CD4-positive, alpha-beta T cell treated with Interleukin-17A for 4 hours (primary cell): ENCODE results near the gene ACSS2.

Experiments
- DNase-seq: peaks from one replicate; pipeline ENCODE4 v3.0.0-alpha.2; 2020; ENCODE audit warnings: mixed read lengths

Gene ACSS2

GRCh38 chr20:34916774-34917354 is 40.5 kb downstream of the ACSS2 start:
- no peak for DNase-seq

GRCh38 chr20:34920055-34920454 is 43.6 kb downstream of the ACSS2 start:
- no peak for DNase-seq

- DNase-seq: no peak
These were observed 45.0 kb downstream of the ACSS2 start for GRCh38 chr20:34921436-34921835.

- no peak for DNase-seq
These were observed 46.4 kb downstream of the ACSS2 start for GRCh38 chr20:34922654-34923381.

GRCh38 chr20:34923414-34923813 is 47.0 kb downstream of the ACSS2 start:
- no peak for DNase-seq

GRCh38 chr20:34925341-34925740 is 48.9 kb downstream of the ACSS2 start:
- no peak for DNase-seq

GRCh38 chr20:34925981-34926380 is 49.6 kb downstream of the ACSS2 start:
- no peak for DNase-seq

GRCh38 chr20:34926581-34926980 is 50.2 kb downstream of the ACSS2 start:
- no peak for DNase-seq

- DNase-seq: no peak
These were observed 51.3 kb downstream of the ACSS2 start for GRCh38 chr20:34927736-34928135.

GRCh38 chr20:34928411-34928810 is 52.0 kb downstream of the ACSS2 start:
- no peak for DNase-seq

- no peak for DNase-seq
These were observed 55.4 kb downstream of the ACSS2 start for GRCh38 chr20:34931771-34932170.

GRCh38 chr20:34938466-34939163 is 62.2 kb downstream of the ACSS2 start:
- DNase-seq: no peak

- no peak for DNase-seq
These were observed 63.7 kb downstream of the ACSS2 start for GRCh38 chr20:34940081-34940481.

GRCh38 chr20:34941226-34941625 is 64.8 kb downstream of the ACSS2 start:
- DNase-seq: no peak

GRCh38 chr20:34942301-34942700 is 65.9 kb downstream of the ACSS2 start:
- DNase-seq: no peak

GRCh38 chr20:34943808-34944567 is 67.6 kb downstream of the ACSS2 start:
- DNase-seq: no peak

- no peak for DNase-seq
These were observed 69.1 kb downstream of the ACSS2 start for GRCh38 chr20:34945315-34946077.

GRCh38 chr20:34946661-34947060 is 70.2 kb downstream of the ACSS2 start:
- DNase-seq: no peak

GRCh38 chr20:34947336-34947735 is 70.9 kb downstream of the ACSS2 start:
- DNase-seq: no peak

GRCh38 chr20:34948030-34948429 is 71.6 kb downstream of the ACSS2 start:
- no peak for DNase-seq

- DNase-seq: no peak
These were observed 72.7 kb downstream of the ACSS2 start for GRCh38 chr20:34949120-34949519.

- no peak for DNase-seq
These were observed 74.8 kb downstream of the ACSS2 start for GRCh38 chr20:34951252-34951651.

GRCh38 chr20:34951652-34952051 is 75.2 kb downstream of the ACSS2 start:
- no peak for DNase-seq
